SK-N-SH (cell line): Measurements from ENCODE around the gene PCYOX1L. TPM values are rescaled to one million over a fixed set of nuclear protein-coding genes. Genes with fewer than 3 reads are reported as not detected.

Source experiments
- CTCF ChIA-PET: fragments of 300-600, 350-600 bp; formaldehyde crosslinking; extraction: SDS; loops from one replicate; lab custom pipeline; 2021; lab: Yijun Ruan, JAX
- POLR2A ChIA-PET: fragments of 350-600 bp; sonication (Branson Sonifier 250); formaldehyde crosslinking; extraction: SDS; loops from one replicate; lab custom pipeline; 2020; ENCODE audit warnings: antibody characterized with exemption, inconsistent platforms; lab: Yijun Ruan, JAX
- DNase-seq: peaks from one replicate; pipeline ENCODE4 v3.0.0; 2012
- H2AFZ ChIP-seq: fragments of 200-600 bp; sonication (generic); 2 replicates; pipeline ENCODE4 v1.8.1; 2016; ENCODE audit warnings: antibody characterized with exemption, mild to moderate bottlenecking, low read depth
- H3F3A ChIP-seq: fragments of 200-600 bp; sonication (generic); replicated peaks from 2 replicates; pipeline ENCODE3; 2016; ENCODE audit warnings: antibody characterized with exemption, mild to moderate bottlenecking; ENCODE audit not compliant: insufficient read depth
- H3K27ac ChIP-seq, 2 experiments: fragments of 200-500 bp in 1 of 2; fragments of 200-600 bp in 1 of 2; sonication (Bioruptor generic) in 1 of 2; sonication (generic), shearing (Covaris generic) in 1 of 2; 2 replicates each; pipeline versions ENCODE4 v1.5.1 to v1.6.1; 2014 to 2016; ENCODE audit warnings: low read depth in 2 of 2, inconsistent platforms in 1 of 2, low read length in 1 of 2, mild to moderate bottlenecking in 1 of 2, mixed read lengths in 1 of 2
- H3K27me3 ChIP-seq: fragments of 200-600 bp; sonication (generic), shearing (Covaris generic); 2 replicates; pipeline ENCODE4 v1.6.1; 2016; ENCODE audit warnings: mixed run types; ENCODE audit not compliant: insufficient read depth
- H3K36me3 ChIP-seq, 2 experiments: fragments of 200-500 bp in 1 of 2; fragments of 200-600 bp in 1 of 2; sonication (Bioruptor generic) in 1 of 2; sonication (generic) in 1 of 2; replicated peaks in 1 of 2; 2 replicates each; pipeline versions ENCODE3 to v1.5.1; 2014 to 2016; ENCODE audit warnings: low read length in 1 of 2, mild to moderate bottlenecking in 1 of 2; ENCODE audit not compliant: insufficient read depth in 2 of 2, control insufficient read depth in 1 of 2
- H3K4me1 ChIP-seq, 2 experiments: fragments of 200-500 bp in 1 of 2; fragments of 200-600 bp in 1 of 2; sonication (Bioruptor generic) in 1 of 2; sonication (generic), shearing (Covaris generic) in 1 of 2; 2 replicates each; pipeline versions ENCODE4 v1.5.1 to v1.6.1; 2014 to 2016; ENCODE audit warnings: low read depth in 1 of 2, low read length in 1 of 2, mixed run types in 1 of 2; ENCODE audit not compliant: insufficient read depth in 2 of 2, control insufficient read depth in 1 of 2
- H3K4me2 ChIP-seq: fragments of 200-600 bp; sonication (generic), shearing (Covaris generic); 2 replicates; pipeline ENCODE4 v1.6.1; 2017; ENCODE audit warnings: mixed run types
- H3K4me3 ChIP-seq, 2 experiments: fragments of 200-500 bp in 1 of 2; fragments of 200-600 bp in 1 of 2; sonication (Bioruptor generic) in 1 of 2; sonication (generic), shearing (Covaris generic) in 1 of 2; 2 replicates each; pipeline versions ENCODE4 v1.5.1 to v1.8.1; 2014 to 2016; ENCODE audit warnings: low read depth in 2 of 2, inconsistent platforms in 1 of 2, low read length in 1 of 2, mild to moderate bottlenecking in 1 of 2, mixed read lengths in 1 of 2, moderate library complexity in 1 of 2
- H3K79me2 ChIP-seq: fragments of 200-600 bp; sonication (generic); 2 replicates; pipeline ENCODE4 v1.8.1; 2017; ENCODE audit warnings: mild to moderate bottlenecking; ENCODE audit not compliant: insufficient read depth
- H3K9ac ChIP-seq: fragments of 200-600 bp; sonication (generic); 2 replicates; pipeline ENCODE4 v1.6.1; 2017; ENCODE audit warnings: mixed run types
- H3K9me2 ChIP-seq: fragments of 200-600 bp; sonication (generic); 2 replicates; pipeline ENCODE4 v1.6.1; 2017; ENCODE audit warnings: mixed run types
- H3K9me3 ChIP-seq: fragments of 200-600 bp; sonication (generic); 2 replicates; pipeline ENCODE4 v1.6.1; 2017; ENCODE audit warnings: mixed run types, mild to moderate bottlenecking, moderate library complexity
- H4K20me1 ChIP-seq: fragments of 200-600 bp; sonication (generic); 2 replicates; pipeline ENCODE4 v1.6.1; 2017; ENCODE audit warnings: mild to moderate bottlenecking, mixed run types; ENCODE audit not compliant: insufficient read depth
- EP300 ChIP-seq, 2 experiments: IDR thresholded peaks; 2 replicates each; pipeline versions ENCODE4 v1.4.0 to v1.6.1; 2012; ENCODE audit warnings: borderline replicate concordance in 1 of 2, low read depth in 1 of 2, low read length in 1 of 2
- EZH2phosphoT487 ChIP-seq: fragments of 200-600 bp; sonication (generic); IDR thresholded peaks from 2 replicates; pipeline ENCODE4 v1.6.1; 2017; ENCODE audit warnings: low read depth, mixed run types, mild to moderate bottlenecking, antibody characterized with exemption, moderate library complexity, borderline replicate concordance
- FOXJ3 ChIP-seq: sonication (generic); formaldehyde crosslinking; IDR thresholded peaks from 2 replicates; pipeline ENCODE4 v1.5.1; 2020; ENCODE audit warnings: mild to moderate bottlenecking, missing genetic modification reagents
- FOXM1 ChIP-seq: IDR thresholded peaks from 2 replicates; pipeline ENCODE4 v1.4.0; 2012; ENCODE audit warnings: low read depth, mild to moderate bottlenecking
- IRF3 ChIP-seq: fragments of 150-350 bp; IDR thresholded peaks from 2 replicates; pipeline ENCODE4 v1.6.1; 2016; ENCODE audit warnings: mild to moderate bottlenecking, low read depth, low read length
- MAX ChIP-seq: IDR thresholded peaks from 2 replicates; pipeline ENCODE4 v1.4.0; 2012; ENCODE audit warnings: low read depth
- MXI1 ChIP-seq: IDR thresholded peaks from 2 replicates; pipeline ENCODE4 v1.6.1; 2012; ENCODE audit warnings: mild to moderate bottlenecking, low read depth, low read length, improper control_type of control experiment
- NFIC ChIP-seq: IDR thresholded peaks from 2 replicates; pipeline ENCODE4 v1.4.0; 2012; ENCODE audit warnings: borderline replicate concordance
- NRF1 ChIP-seq: IDR thresholded peaks from 2 replicates; pipeline ENCODE4 v1.6.1; 2012; ENCODE audit warnings: low read depth, mild to moderate bottlenecking, low read length
- RAD21 ChIP-seq: IDR thresholded peaks from 2 replicates; pipeline ENCODE4 v1.6.1; 2012; ENCODE audit warnings: mild to moderate bottlenecking, low read length
- REST ChIP-seq: IDR thresholded peaks from 2 replicates; pipeline ENCODE4 v1.6.1; 2012; ENCODE audit warnings: mild to moderate bottlenecking, low read depth, low read length, moderate library complexity
- RFX5 ChIP-seq: IDR thresholded peaks from 2 replicates; pipeline ENCODE4 v1.6.1; 2012; ENCODE audit warnings: mild to moderate bottlenecking, improper control_type of control experiment, low read length
- RXRA ChIP-seq: IDR thresholded peaks from 2 replicates; pipeline ENCODE4 v1.4.0; 2012; ENCODE audit warnings: low read depth, mild to moderate bottlenecking, borderline replicate concordance
- TAF1 ChIP-seq: IDR thresholded peaks from 2 replicates; pipeline ENCODE4 v1.6.1; 2012; ENCODE audit warnings: low read depth, mild to moderate bottlenecking, low read length, moderate library complexity, borderline replicate concordance
- TCF12 ChIP-seq: IDR thresholded peaks from 2 replicates; pipeline ENCODE4 v1.4.0; 2012
- YY1 ChIP-seq: IDR thresholded peaks from 2 replicates; pipeline ENCODE4 v1.4.0; 2012; ENCODE audit warnings: low read depth, mild to moderate bottlenecking
- ZBTB33 ChIP-seq: IDR thresholded peaks from 2 replicates; pipeline ENCODE4 v1.4.0; 2012; ENCODE audit warnings: low read depth, borderline replicate concordance
- WGBS: methylation state at CpG from one replicate; pipeline ENCODE4 v1.1.6; 2017; ENCODE audit warnings: low lambda C conversion rate; 5-methylcytosine and 5-hydroxymethylcytosine counted together
- polyA plus RNA-seq, 3 experiments: library from polyadenylated mRNA; depleted of rRNA; stranded (reverse); fragments of >200 nt; gene quantifications; 2 replicates each; pipeline ENCODE4 v1.2.3, GENCODE V29; 2012

PCYOX1L gene
- polyA plus RNA-seq, 1 of the 3 experiments (the other 2 are of a cell fraction): 17.5 TPM

GRCh38 chr5:149379177-149379761, 21.4 kb downstream of the PCYOX1L start, which contains the start of gene IL17B:
Gene IL17B (minus strand): TSS chr5:149379292. CDS start chr5:149379225, 67 bp downstream.
- no peak within 1 kb of the TSS; a peak in 1 of 4 replicates for H3K27ac ChIP-seq
- POLR2A ChIA-PET: interaction anchor here (1.0 to 4.3 kb wide), 2 partner anchors 41 to 54 kb away, joined by 4 to 40 read pairs; no protein-coding TSS in a partner anchor
- H3K4me2 ChIP-seq: no peak within 1 kb of the TSS

GRCh38 chr5:149379818-149380374, 22.1 kb downstream of the PCYOX1L start:
- H3K9ac ChIP-seq: no peak overlapping the region
- no peak for DNase-seq
- peaks cover 0 to 36% of the 10 kb centered on the region in 2 experiments; a peak in 1 of 4 replicates for H3K4me1 ChIP-seq
- 95% methylated on average over 5 of the region's 5 CpGs for WGBS
- H3K4me3 ChIP-seq: no peak overlapping the region
- no peaks in the 10 kb centered on the region for H4K20me1 ChIP-seq
- ChIA-PET CTCF (interaction anchor here (0.8 to 41.4 kb wide), 5 partner anchors 10 to 183 kb away, joined by 3 to 1751 read pairs (median 12); no protein-coding TSS in a partner anchor), POLR2A (interaction anchor here (1.0 to 4.3 kb wide), 2 partner anchors 41 to 53 kb away, joined by 4 to 40 read pairs; no protein-coding TSS in a partner anchor)
- H3K4me2 ChIP-seq: no peak overlapping the region
- H3K27me3 ChIP-seq: no peaks in the 10 kb centered on the region
- H3K27ac ChIP-seq: no peak overlapping the region
- H3K9me2 ChIP-seq: no peaks in the 10 kb centered on the region
- H3K36me3 ChIP-seq: no peaks in the 10 kb centered on the region
- no peaks in the 10 kb centered on the region for H3K9me3 ChIP-seq
- no peaks in the 10 kb centered on the region for H3F3A ChIP-seq
- H3K79me2 ChIP-seq: no peaks in the 10 kb centered on the region
- H2AFZ ChIP-seq: no peak overlapping the region
- TF ChIP-seq RAD21: no peak
- TF ChIP-seq EZH2phosphoT487: no peak
- TF ChIP-seq ZBTB33: no peak
- no peak for TF ChIP-seq REST
- no peak for TF ChIP-seq NRF1
- TF ChIP-seq NFIC: no peak
- TF ChIP-seq MXI1: no peak
- TF ChIP-seq YY1: no peak
- no peak for TF ChIP-seq TAF1

More at GRCh38 chr5:149379177-149379761, 21.4 kb downstream of the PCYOX1L start, which contains the start of gene IL17B:
- WGBS: 67% methylated on average over 10 of the region's 22 CpGs
- peaks cover 0 to 34% of the 10 kb centered on the region in 2 experiments; a peak in 1 of 4 replicates for H3K4me1 ChIP-seq
- TF ChIP-seq FOXJ3 (CRISPR knock-in tag) (no peak), MXI1 (no peak), NFIC (no peak), EP300 (IDR thresholded peaks at IDR 0.05; ENCODE audit: borderline replicate concordance in 1 of 2, low read depth in 1 of 2, low read length in 1 of 2) (no peak), MAX (no peak), IRF3 (no peak), TCF12 (no peak), YY1 (no peak), RXRA (no peak), FOXM1 (no peak), RFX5 (no peak), EZH2phosphoT487 (no peak)
- TF ChIP-seq, all 33 proteins: peak for 0
- no peaks in the 10 kb centered on the region for H3K27me3 ChIP-seq
- H3F3A ChIP-seq: no peaks in the 10 kb centered on the region
- H3K9me3 ChIP-seq: no peaks in the 10 kb centered on the region
- H2AFZ ChIP-seq: no peak within 1 kb of the TSS
- no peaks in the 10 kb centered on the region for H3K36me3 ChIP-seq
- CTCF ChIA-PET: interaction anchor here (0.8 to 41.4 kb wide), 5 partner anchors 10 to 184 kb away, joined by 3 to 1751 read pairs (median 12); no protein-coding TSS in a partner anchor
- H3K79me2 ChIP-seq: no peaks in the 10 kb centered on the region
- no peaks in the 10 kb centered on the region for H3K9me2 ChIP-seq
- DNase-seq: peak; percentile 47
- no peaks in the 10 kb centered on the region for H4K20me1 ChIP-seq
- H3K9ac ChIP-seq: no peak within 1 kb of the TSS
- no peak within 1 kb of the TSS for H3K4me3 ChIP-seq
